RWPE2 (cell line): Measurements from ENCODE around the gene MS4A8.

Experiments used
- ATAC-seq: fragments of 200-7000 bp; cut with Tn5 transposase; 3 replicates; pipeline ENCODE4 v1.9.1; 2021; ENCODE audit warnings: low read depth
- DNase-seq: peaks from one replicate; pipeline ENCODE4 v3.0.0-alpha.2; 2020; ENCODE audit warnings: low spot score
- H3K27ac ChIP-seq: fragments of 450-650 bp; 2 replicates; pipeline ENCODE4 v1.5.1; 2017; ENCODE audit warnings: mild to moderate bottlenecking; ENCODE audit not compliant: poor library complexity, severe bottlenecking
- H3K27me3 ChIP-seq: fragments of 250-450 bp; sonication (Bioruptor Pico); 2 replicates; pipeline ENCODE4 v1.5.1; 2021; ENCODE audit warnings: mild to moderate bottlenecking, moderate library complexity; ENCODE audit not compliant: insufficient read depth, poor library complexity, severe bottlenecking
- H3K36me3 ChIP-seq: fragments of 250-450 bp; sonication (Bioruptor Pico); 2 replicates; pipeline ENCODE4 v1.5.1; 2020; ENCODE audit warnings: low read depth, mild to moderate bottlenecking, moderate library complexity
- H3K4me1 ChIP-seq: fragments of 250-450 bp; sonication (Bioruptor Pico); 2 replicates; pipeline ENCODE4 v1.5.1; 2021; ENCODE audit warnings: mild to moderate bottlenecking, moderate library complexity; ENCODE audit not compliant: insufficient read depth, poor library complexity, severe bottlenecking
- H3K4me3 ChIP-seq: fragments of 250-450 bp; sonication (Bioruptor Pico); 2 replicates; pipeline ENCODE4 v1.5.1; 2021; ENCODE audit warnings: mild to moderate bottlenecking, moderate library complexity; ENCODE audit not compliant: severe bottlenecking
- H3K9me3 ChIP-seq: fragments of 250-450 bp; sonication (Bioruptor Pico); 2 replicates; pipeline ENCODE4 v1.5.1; 2021; ENCODE audit warnings: mild to moderate bottlenecking, moderate library complexity; ENCODE audit not compliant: severe bottlenecking
- CTCF ChIP-seq: fragments of 450-650 bp; IDR thresholded peaks from one replicate; pipeline ENCODE4 v1.5.1; 2017; ENCODE audit warnings: mild to moderate bottlenecking, moderate library complexity; ENCODE audit not compliant: poor library complexity, severe bottlenecking

The MS4A8 gene

GRCh38 chr11:60719391-60719790 is 20.0 kb downstream of the MS4A8 start:
- DNase-seq (no peak), ATAC-seq (no peak)
- TF ChIP-seq CTCF = no peak
- no peak overlapping the region for H3K4me3 ChIP-seq
- H3K27ac ChIP-seq = no peak overlapping the region
- H3K9me3 ChIP-seq = no peaks in the 10 kb centered on the region
- no peaks in the 10 kb centered on the region for H3K4me1 ChIP-seq
- no peaks in the 10 kb centered on the region for H3K36me3 ChIP-seq
- H3K27me3 ChIP-seq = peaks cover 4% of the 10 kb centered on the region

GRCh38 chr11:60720460-60720859 is 21.0 kb downstream of the MS4A8 start:
- no peaks in the 10 kb centered on the region for H3K4me1 ChIP-seq
- peaks cover 4% of the 10 kb centered on the region for H3K27me3 ChIP-seq
- H3K9me3 ChIP-seq = no peaks in the 10 kb centered on the region
- ATAC-seq (no peak), DNase-seq (no peak)
- no peak overlapping the region for H3K27ac ChIP-seq
- H3K36me3 ChIP-seq = no peaks in the 10 kb centered on the region
- H3K4me3 ChIP-seq = no peak overlapping the region
- TF ChIP-seq CTCF = no peak

- no peak for TF ChIP-seq CTCF
- ATAC-seq = no peak
- Histone ChIP-seq H3K36me3 (no peaks in the 10 kb centered on the region), H3K4me3 (no peak within 1 kb of the TSS), H3K27me3 (peaks cover 4% of the 10 kb centered on the region), H3K27ac (no peak within 1 kb of the TSS), H3K4me1 (no peaks in the 10 kb centered on the region), H3K9me3 (no peaks in the 10 kb centered on the region)
- no peak for DNase-seq
These were observed 25.0 kb downstream of the MS4A8 start, which contains the start of gene MS4A18 for GRCh38 chr11:60724420-60724819. Gene MS4A18 (plus strand): TSS chr11:60724720.

- Histone ChIP-seq H3K4me1 (no peaks in the 10 kb centered on the region), H3K4me3 (no peak overlapping the region), H3K27ac (no peak overlapping the region), H3K36me3 (no peaks in the 10 kb centered on the region), H3K9me3 (no peaks in the 10 kb centered on the region), H3K27me3 (peaks cover under 1% of the 10 kb centered on the region)
- no peak for TF ChIP-seq CTCF
- DNase-seq (no peak), ATAC-seq (no peak)
These were observed 26.2 kb downstream of the MS4A8 start for GRCh38 chr11:60725592-60725991.

- Histone ChIP-seq H3K27me3 (no peaks in the 10 kb centered on the region), H3K36me3 (no peaks in the 10 kb centered on the region), H3K27ac (no peak overlapping the region), H3K9me3 (no peaks in the 10 kb centered on the region), H3K4me3 (no peak overlapping the region), H3K4me1 (no peaks in the 10 kb centered on the region)
- TF ChIP-seq CTCF = no peak
- no peak for DNase-seq
- ATAC-seq = no peak
These were observed 32.2 kb downstream of the MS4A8 start for GRCh38 chr11:60731586-60731985.
